Sigmoid colon (tissue), 7 donors: ENCODE data around the gene CLEC16A. TPM values are rescaled to one million over a fixed set of nuclear protein-coding genes. Genes with fewer than 3 reads are reported as not detected.

Source experiments
- DNase-seq: peaks from one replicate; pipeline ENCODE4 v3.0.0-alpha.2; 2019
- H3K27ac ChIP-seq, 4 donors: fragments of 200-600 bp; sonication (generic); one replicate each; pipeline ENCODE4 v1.5.1; 2016 to 2019; ENCODE audit warnings: mild to moderate bottlenecking in 1 of 4
- H3K27me3 ChIP-seq, 3 donors: fragments of 200-600 bp; sonication (generic); one replicate each; pipeline ENCODE4 v1.5.1; 2019; ENCODE audit warnings: mild to moderate bottlenecking in 1 of 3
- H3K36me3 ChIP-seq, 4 donors: fragments of 200-600 bp; sonication (generic); one replicate each; pipeline ENCODE4 v1.5.1; 2016 to 2019
- H3K4me1 ChIP-seq, 4 donors: fragments of 200-600 bp; sonication (generic); one replicate each; pipeline ENCODE4 v1.5.1; 2017 to 2019
- H3K4me3 ChIP-seq, 4 donors: fragments of 200-600 bp; sonication (generic); one replicate each; pipeline ENCODE4 v1.5.1; 2017 to 2019; ENCODE audit warnings: mild to moderate bottlenecking in 2 of 4, moderate library complexity in 1 of 4
- H3K9me3 ChIP-seq, 4 donors: fragments of 200-600 bp in 3 of 4; sonication (generic) in 3 of 4; one replicate each; pipeline versions ENCODE4 v1.5.1 to v1.6.1; 2013 to 2019
- EP300 ChIP-seq, 4 donors: sonication (generic); formaldehyde crosslinking; IDR thresholded peaks; one replicate each; pipeline ENCODE4 v1.6.1; 2017; ENCODE audit warnings: antibody characterized with exemption in 4 of 4
- POLR2A ChIP-seq, 2 donors: fragments of 450-650 bp; IDR thresholded peaks; one replicate each; pipeline ENCODE4 v1.6.1; 2016; ENCODE audit warnings: antibody characterized with exemption in 2 of 2, mild to moderate bottlenecking in 2 of 2, moderate library complexity in 2 of 2
- POLR2AphosphoS5 ChIP-seq, 4 donors: sonication (generic); formaldehyde crosslinking; IDR thresholded peaks; one replicate each; pipeline ENCODE4 v1.6.1; 2017; ENCODE audit warnings: antibody characterized with exemption in 4 of 4
- WGBS, 2 donors: extraction: QIAGEN DNeasy Blood & Tissue Kit; methylation state at CpG; one replicate each; pipeline ENCODE4 v1.1.7; 2013; 5-methylcytosine and 5-hydroxymethylcytosine counted together
- intact Hi-C: fragments of 100-400 bp; cut with DNase I; formaldehyde crosslinking; loops from one replicate; pipeline ENCODE4 v1.15.1; 2023
- polyA plus RNA-seq, 3 donors: library from polyadenylated mRNA; stranded (reverse); fragments of 200-250 nt; gene quantifications; one replicate each; pipeline ENCODE4 v1.2.3, GENCODE V29; 2013
- total RNA-seq, 4 donors: library from RNA; depleted of rRNA; stranded (reverse); fragments of >200 nt; gene quantifications; one replicate each; pipeline ENCODE4 v1.1.0, GENCODE V29; 2016
- TF ChIP-seq, protein P1 (sequence below), 4 experiments: fragments of 450-650 bp in 3 of 4; fragments of 200-600 bp in 1 of 4; IDR thresholded peaks; one replicate each; pipeline ENCODE4 v1.5.1; 2016 to 2019; ENCODE audit warnings: antibody characterized with exemption in 4 of 4, mild to moderate bottlenecking in 3 of 4, moderate library complexity in 2 of 4
- donor health status: healthy with polysubstance abuse.
- donor health status: Bipolar disorder and iron deficiency.
- donor health status: healthy.

The CLEC16A gene
- total and polyA plus RNA-seq, 7 donors: 9.6 to 35.2 (median 24.6) TPM

DNA sequence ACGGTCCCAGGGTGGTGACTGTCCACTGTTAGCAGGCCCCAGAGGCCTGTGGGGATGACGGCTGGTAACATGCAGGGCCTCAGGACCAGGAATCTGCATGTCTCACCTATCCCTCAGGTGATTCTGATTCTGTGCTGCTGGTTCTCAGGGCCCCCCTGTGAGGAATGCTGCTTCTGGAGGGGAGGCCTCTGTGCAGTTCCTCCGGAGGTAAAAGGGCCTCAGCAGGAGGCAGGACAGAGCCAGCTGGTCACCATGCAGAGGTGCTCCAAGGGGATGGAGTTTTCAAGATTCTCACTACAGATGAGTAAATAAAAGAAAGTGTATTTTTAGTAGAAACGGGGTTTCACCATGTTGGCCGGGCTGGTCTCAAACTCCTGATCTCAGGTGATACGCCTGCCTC, 33.8 kb downstream of the CLEC16A start:
- H3K4me1 ChIP-seq: peaks cover 0 to 24% (median 23%) of the 10 kb centered on the region in 4 donors
- TF ChIP-seq POLR2AphosphoS5 (IDR thresholded peaks at IDR 0.05) (no peak), POLR2A (IDR thresholded peaks at IDR 0.05) (no peak), EP300 (IDR thresholded peaks at IDR 0.05) (no peak)
- TF ChIP-seq, protein P1, sequence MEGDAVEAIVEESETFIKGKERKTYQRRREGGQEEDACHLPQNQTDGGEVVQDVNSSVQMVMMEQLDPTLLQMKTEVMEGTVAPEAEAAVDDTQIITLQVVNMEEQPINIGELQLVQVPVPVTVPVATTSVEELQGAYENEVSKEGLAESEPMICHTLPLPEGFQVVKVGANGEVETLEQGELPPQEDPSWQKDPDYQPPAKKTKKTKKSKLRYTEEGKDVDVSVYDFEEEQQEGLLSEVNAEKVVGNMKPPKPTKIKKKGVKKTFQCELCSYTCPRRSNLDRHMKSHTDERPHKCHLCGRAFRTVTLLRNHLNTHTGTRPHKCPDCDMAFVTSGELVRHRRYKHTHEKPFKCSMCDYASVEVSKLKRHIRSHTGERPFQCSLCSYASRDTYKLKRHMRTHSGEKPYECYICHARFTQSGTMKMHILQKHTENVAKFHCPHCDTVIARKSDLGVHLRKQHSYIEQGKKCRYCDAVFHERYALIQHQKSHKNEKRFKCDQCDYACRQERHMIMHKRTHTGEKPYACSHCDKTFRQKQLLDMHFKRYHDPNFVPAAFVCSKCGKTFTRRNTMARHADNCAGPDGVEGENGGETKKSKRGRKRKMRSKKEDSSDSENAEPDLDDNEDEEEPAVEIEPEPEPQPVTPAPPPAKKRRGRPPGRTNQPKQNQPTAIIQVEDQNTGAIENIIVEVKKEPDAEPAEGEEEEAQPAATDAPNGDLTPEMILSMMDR (IDR thresholded peaks at IDR 0.05): no peak
- no peaks in the 10 kb centered on the region for H3K27me3 ChIP-seq
- 94 to 95% methylated on average over 6 of the region's 6 CpGs for WGBS, 2 donors
- H3K36me3 ChIP-seq: peaks cover 0 to 29% (median 9%) of the 10 kb centered on the region in 4 donors
- H3K4me3 ChIP-seq: no peak overlapping the region
- DNase-seq: no peak
- no peak overlapping the region for H3K27ac ChIP-seq
- H3K9me3 ChIP-seq: no peaks in the 10 kb centered on the region
- intact Hi-C loops: loop anchor here (10.0 kb wide), 1 partner anchor 207 kb away; no protein-coding TSS in a partner anchor

DNA sequence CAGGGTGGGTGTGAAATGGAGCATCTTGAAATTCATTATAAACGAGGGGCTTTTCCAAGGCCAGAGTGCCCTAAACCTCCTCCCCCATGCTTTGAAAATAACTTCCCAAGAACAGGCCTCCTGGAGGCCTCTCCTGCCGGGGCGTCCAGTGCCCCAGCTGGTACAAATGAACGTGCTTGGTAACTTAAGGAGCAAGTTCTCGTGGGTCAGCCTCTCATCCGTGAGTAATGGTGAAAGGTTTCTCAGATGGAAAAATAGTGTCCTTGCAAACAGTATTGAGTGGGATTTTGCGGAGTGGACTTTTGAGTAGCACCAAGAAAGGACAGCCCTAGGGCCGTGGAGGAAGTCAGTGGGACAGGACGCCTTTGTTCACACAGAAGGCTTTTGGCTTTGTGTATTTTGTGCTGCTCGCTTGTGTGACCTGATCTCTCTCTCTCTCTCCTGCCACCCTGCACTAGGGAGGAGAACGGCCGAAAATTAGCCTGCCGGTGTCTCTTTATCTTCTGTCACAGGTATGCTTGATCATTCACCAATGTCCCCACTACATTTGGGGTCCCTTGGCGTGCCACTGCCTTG, 34.6 kb downstream of the CLEC16A start:
- Histone ChIP-seq H3K27ac (peak overlapping the region; percentile 74 to 88 (median 80)), H3K9me3 (no peaks in the 10 kb centered on the region), H3K36me3 (peaks cover 0 to 31% (median 10%) of the 10 kb centered on the region in 4 donors), H3K4me3 (no peak overlapping the region), H3K27me3 (no peaks in the 10 kb centered on the region), H3K4me1 (peaks cover 0 to 24% (median 23%) of the 10 kb centered on the region in 4 donors)
- DNase-seq: no peak
- intact Hi-C loops: loop anchor here (10.0 kb wide), 1 partner anchor 206 kb away; no protein-coding TSS in a partner anchor
- TF ChIP-seq EP300 (IDR thresholded peaks at IDR 0.05) (no peak), POLR2AphosphoS5 (IDR thresholded peaks at IDR 0.05) (no peak)
- whole genome bisulfite sequencing, 2 donors: 94% methylated on average over 14 of the region's 14 CpGs

DNA sequence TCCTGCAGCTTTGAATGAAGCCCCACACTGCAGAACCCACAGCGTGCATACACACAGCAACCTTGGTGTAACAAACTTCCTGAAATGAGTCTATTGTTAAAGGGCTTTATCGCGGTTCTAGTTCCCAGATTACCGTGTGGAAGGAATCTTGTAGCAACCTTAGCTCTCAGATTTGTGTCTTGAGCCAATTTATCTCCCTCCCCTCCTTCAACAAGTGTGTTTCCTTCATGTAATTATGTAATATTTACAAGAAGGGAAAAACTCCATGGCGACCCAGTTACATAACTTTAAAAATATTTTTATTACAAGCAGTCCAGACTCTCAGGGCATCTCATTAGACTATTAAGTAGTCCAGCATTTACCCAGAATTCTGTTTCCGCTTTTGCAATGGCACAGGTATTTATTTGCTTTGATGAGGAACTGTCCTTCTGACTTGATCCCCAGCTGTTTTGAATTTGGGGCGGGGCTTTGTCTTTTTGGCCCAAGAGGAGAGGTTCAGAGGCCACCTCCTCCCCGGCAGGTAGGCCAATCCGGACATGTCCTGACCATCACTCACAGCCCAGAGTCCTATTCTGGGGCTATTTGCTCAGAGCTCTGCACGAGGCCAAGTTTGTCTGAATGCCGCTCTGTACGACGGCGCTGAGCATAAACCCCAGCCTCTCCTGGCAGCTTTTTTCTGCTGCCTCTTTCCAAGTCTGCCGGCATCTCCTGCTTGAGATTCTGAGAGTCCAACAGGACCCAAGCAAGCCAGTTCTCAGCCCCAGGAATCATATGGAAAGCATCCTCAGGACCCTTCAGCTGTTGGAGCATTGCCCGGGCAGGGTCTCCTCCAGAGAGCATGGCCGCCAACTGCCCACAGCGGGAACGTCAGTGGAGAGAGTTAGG, 35.6 kb downstream of the CLEC16A start:
- H3K9me3 ChIP-seq: no peaks in the 10 kb centered on the region
- H3K27me3 ChIP-seq: no peaks in the 10 kb centered on the region
- H3K4me1 ChIP-seq: peaks cover 0 to 24% (median 23%) of the 10 kb centered on the region in 4 donors
- 77 to 81% methylated on average over 19 of the region's 19 CpGs for whole genome bisulfite sequencing, 2 donors
- H3K27ac ChIP-seq: peak overlapping the region; percentile 74 to 88 (median 80)
- intact Hi-C loops: loop anchor here (5.0 to 10.0 kb wide), 2 partner anchors 97 to 205 kb away; no protein-coding TSS in a partner anchor
- TF ChIP-seq POLR2A (IDR thresholded peaks at IDR 0.05) (no peak), EP300 (IDR thresholded peaks at IDR 0.05) (peak in 1 of 4 donors; percentile 56), POLR2AphosphoS5 (IDR thresholded peaks at IDR 0.05) (peak in 3 of 4 donors; percentile 11 to 64 (median 45))
- TF ChIP-seq, protein P1 (IDR thresholded peaks at IDR 0.05): no peak
- peak overlapping the region in 2 of 4 donors; percentile 2 to 13 for H3K4me3 ChIP-seq
- H3K36me3 ChIP-seq: peaks cover 0 to 27% (median 9%) of the 10 kb centered on the region in 4 donors
- peak; percentile 88 for DNase-seq

DNA sequence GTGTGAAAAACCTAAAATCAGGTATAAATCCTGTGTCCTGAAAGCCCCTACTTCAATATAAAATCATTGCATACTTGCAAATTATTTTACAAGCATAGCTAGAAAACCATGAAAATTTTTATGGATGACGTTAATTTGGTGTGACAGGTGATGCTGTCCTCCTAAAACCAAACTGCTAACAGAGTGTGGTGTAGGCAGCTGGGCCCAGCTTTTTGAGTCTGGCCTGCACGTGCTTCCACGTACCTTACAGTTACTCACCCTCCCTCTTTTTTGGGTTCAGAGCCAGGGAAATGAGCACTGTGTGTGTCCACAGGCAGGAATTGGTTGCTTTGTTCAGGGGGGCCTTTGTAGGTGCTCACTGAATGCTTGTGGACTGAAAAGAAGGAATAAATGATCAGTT, 36.4 kb downstream of the CLEC16A start:
- no peak overlapping the region for H3K4me3 ChIP-seq
- no peak for TF ChIP-seq POLR2AphosphoS5 (IDR thresholded peaks at IDR 0.05)
- no peak for TF ChIP-seq EP300 (IDR thresholded peaks at IDR 0.05)
- TF ChIP-seq POLR2A (IDR thresholded peaks at IDR 0.05): no peak
- TF ChIP-seq, protein P1 (IDR thresholded peaks at IDR 0.05): no peak
- no peaks in the 10 kb centered on the region for H3K9me3 ChIP-seq
- no peaks in the 10 kb centered on the region for H3K27me3 ChIP-seq
- intact Hi-C loops: loop anchor here (5.0 kb wide), 1 partner anchor 96 kb away; no protein-coding TSS in a partner anchor
- peak overlapping the region; percentile 74 to 88 (median 80) for H3K27ac ChIP-seq
- peaks cover 0 to 24% (median 23%) of the 10 kb centered on the region in 4 donors for H3K4me1 ChIP-seq
- no peak for DNase-seq
- H3K36me3 ChIP-seq: peaks cover 0 to 23% (median 9%) of the 10 kb centered on the region in 4 donors
- WGBS, 2 donors: 89% methylated on average over 3 of the region's 3 CpGs
